ENCODE data around the gene TNFRSF1A. TPM values are rescaled to one million over a fixed set of nuclear protein-coding genes. Genes with fewer than 3 reads are reported as not detected.
A peak's percentile ranks its signal among the peaks of the same experiment; 100 is the strongest.

The TNFRSF1A gene
- total and polyA plus RNA-seq, 9 of the 15 experiments (the other 6 are each of a cell fraction or from before 2014, with no cell fraction given): 0.76 to 43.5 (median 30.0) TPM

DNA sequence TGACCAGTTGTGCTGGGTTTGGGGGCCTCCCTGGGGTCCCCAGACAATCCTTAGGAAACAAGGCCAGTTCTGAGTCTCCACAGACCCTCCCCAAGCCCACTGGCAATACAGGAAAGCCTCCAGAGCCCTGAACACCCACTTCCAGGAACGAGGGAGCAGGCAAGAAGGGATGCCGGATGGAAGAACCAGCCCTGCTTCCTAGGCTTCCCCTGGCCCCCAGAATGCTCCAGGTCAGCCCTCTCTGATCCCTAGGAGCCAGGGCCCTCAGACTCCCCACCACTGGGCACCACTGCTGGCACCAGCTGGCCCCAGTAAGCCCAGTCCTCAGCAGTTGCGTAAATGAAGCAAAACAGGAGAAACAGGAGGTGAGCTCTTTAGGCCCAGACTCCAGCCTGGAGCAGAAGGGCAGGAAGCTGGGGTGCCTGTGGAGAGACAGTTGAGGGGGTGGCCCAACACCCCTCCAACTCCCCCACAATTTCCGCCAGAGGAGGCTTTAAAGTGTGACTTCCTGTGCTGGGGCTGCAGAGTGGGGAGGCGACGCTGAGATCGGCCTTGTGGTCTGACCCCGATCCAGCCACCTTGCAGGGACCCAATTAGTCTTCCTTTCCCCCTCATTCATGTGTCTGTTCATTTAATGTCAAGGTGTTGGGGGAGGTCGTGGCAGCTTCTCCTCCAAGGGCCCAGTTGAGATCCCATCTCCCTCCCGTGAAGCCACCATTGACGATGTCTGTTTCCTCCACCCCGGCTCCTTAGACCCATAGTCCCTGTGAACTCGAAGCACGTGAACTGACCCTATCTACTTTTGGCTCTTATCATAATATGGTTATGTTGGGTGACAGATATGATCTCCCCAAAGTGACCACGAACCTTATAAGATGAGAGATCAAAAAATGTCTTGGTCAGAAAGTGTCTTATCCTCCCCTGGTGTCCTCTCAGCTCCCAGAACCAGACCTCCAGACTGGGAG is 4.7 kb downstream of the TNFRSF1A start (continued):
- TF ChIP-seq, protein P1, sequence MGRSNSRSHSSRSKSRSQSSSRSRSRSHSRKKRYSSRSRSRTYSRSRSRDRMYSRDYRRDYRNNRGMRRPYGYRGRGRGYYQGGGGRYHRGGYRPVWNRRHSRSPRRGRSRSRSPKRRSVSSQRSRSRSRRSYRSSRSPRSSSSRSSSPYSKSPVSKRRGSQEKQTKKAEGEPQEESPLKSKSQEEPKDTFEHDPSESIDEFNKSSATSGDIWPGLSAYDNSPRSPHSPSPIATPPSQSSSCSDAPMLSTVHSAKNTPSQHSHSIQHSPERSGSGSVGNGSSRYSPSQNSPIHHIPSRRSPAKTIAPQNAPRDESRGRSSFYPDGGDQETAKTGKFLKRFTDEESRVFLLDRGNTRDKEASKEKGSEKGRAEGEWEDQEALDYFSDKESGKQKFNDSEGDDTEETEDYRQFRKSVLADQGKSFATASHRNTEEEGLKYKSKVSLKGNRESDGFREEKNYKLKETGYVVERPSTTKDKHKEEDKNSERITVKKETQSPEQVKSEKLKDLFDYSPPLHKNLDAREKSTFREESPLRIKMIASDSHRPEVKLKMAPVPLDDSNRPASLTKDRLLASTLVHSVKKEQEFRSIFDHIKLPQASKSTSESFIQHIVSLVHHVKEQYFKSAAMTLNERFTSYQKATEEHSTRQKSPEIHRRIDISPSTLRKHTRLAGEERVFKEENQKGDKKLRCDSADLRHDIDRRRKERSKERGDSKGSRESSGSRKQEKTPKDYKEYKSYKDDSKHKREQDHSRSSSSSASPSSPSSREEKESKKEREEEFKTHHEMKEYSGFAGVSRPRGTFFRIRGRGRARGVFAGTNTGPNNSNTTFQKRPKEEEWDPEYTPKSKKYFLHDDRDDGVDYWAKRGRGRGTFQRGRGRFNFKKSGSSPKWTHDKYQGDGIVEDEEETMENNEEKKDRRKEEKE (IDR thresholded peaks at IDR 0.05; ENCODE audit: borderline replicate concordance in 1 of 2, control insufficient read depth in 1 of 2, low read depth in 2 of 2, low read length in 1 of 2): 0 out of 4 replicates have a peak, but pooled peaks of 1 of the 2 experiments have one; percentile 64
- TF ChIP-seq, protein P2, sequence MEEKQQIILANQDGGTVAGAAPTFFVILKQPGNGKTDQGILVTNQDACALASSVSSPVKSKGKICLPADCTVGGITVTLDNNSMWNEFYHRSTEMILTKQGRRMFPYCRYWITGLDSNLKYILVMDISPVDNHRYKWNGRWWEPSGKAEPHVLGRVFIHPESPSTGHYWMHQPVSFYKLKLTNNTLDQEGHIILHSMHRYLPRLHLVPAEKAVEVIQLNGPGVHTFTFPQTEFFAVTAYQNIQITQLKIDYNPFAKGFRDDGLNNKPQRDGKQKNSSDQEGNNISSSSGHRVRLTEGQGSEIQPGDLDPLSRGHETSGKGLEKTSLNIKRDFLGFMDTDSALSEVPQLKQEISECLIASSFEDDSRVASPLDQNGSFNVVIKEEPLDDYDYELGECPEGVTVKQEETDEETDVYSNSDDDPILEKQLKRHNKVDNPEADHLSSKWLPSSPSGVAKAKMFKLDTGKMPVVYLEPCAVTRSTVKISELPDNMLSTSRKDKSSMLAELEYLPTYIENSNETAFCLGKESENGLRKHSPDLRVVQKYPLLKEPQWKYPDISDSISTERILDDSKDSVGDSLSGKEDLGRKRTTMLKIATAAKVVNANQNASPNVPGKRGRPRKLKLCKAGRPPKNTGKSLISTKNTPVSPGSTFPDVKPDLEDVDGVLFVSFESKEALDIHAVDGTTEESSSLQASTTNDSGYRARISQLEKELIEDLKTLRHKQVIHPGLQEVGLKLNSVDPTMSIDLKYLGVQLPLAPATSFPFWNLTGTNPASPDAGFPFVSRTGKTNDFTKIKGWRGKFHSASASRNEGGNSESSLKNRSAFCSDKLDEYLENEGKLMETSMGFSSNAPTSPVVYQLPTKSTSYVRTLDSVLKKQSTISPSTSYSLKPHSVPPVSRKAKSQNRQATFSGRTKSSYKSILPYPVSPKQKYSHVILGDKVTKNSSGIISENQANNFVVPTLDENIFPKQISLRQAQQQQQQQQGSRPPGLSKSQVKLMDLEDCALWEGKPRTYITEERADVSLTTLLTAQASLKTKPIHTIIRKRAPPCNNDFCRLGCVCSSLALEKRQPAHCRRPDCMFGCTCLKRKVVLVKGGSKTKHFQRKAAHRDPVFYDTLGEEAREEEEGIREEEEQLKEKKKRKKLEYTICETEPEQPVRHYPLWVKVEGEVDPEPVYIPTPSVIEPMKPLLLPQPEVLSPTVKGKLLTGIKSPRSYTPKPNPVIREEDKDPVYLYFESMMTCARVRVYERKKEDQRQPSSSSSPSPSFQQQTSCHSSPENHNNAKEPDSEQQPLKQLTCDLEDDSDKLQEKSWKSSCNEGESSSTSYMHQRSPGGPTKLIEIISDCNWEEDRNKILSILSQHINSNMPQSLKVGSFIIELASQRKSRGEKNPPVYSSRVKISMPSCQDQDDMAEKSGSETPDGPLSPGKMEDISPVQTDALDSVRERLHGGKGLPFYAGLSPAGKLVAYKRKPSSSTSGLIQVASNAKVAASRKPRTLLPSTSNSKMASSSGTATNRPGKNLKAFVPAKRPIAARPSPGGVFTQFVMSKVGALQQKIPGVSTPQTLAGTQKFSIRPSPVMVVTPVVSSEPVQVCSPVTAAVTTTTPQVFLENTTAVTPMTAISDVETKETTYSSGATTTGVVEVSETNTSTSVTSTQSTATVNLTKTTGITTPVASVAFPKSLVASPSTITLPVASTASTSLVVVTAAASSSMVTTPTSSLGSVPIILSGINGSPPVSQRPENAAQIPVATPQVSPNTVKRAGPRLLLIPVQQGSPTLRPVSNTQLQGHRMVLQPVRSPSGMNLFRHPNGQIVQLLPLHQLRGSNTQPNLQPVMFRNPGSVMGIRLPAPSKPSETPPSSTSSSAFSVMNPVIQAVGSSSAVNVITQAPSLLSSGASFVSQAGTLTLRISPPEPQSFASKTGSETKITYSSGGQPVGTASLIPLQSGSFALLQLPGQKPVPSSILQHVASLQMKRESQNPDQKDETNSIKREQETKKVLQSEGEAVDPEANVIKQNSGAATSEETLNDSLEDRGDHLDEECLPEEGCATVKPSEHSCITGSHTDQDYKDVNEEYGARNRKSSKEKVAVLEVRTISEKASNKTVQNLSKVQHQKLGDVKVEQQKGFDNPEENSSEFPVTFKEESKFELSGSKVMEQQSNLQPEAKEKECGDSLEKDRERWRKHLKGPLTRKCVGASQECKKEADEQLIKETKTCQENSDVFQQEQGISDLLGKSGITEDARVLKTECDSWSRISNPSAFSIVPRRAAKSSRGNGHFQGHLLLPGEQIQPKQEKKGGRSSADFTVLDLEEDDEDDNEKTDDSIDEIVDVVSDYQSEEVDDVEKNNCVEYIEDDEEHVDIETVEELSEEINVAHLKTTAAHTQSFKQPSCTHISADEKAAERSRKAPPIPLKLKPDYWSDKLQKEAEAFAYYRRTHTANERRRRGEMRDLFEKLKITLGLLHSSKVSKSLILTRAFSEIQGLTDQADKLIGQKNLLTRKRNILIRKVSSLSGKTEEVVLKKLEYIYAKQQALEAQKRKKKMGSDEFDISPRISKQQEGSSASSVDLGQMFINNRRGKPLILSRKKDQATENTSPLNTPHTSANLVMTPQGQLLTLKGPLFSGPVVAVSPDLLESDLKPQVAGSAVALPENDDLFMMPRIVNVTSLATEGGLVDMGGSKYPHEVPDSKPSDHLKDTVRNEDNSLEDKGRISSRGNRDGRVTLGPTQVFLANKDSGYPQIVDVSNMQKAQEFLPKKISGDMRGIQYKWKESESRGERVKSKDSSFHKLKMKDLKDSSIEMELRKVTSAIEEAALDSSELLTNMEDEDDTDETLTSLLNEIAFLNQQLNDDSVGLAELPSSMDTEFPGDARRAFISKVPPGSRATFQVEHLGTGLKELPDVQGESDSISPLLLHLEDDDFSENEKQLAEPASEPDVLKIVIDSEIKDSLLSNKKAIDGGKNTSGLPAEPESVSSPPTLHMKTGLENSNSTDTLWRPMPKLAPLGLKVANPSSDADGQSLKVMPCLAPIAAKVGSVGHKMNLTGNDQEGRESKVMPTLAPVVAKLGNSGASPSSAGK (IDR thresholded peaks at IDR 0.05): peak; percentile 61
- TF ChIP-seq NCOA6 (IDR thresholded peaks at IDR 0.05) (no peak), CBFA2T3 (IDR thresholded peaks at IDR 0.05) (peak; percentile 40; the same call in 1 of the 2 replicates), PHF8 (IDR thresholded peaks at IDR 0.05; ENCODE audit: borderline replicate concordance, low read length) (peak; percentile 44; the same call in 1 of the 2 replicates)
- TF ChIP-seq, protein P3, sequence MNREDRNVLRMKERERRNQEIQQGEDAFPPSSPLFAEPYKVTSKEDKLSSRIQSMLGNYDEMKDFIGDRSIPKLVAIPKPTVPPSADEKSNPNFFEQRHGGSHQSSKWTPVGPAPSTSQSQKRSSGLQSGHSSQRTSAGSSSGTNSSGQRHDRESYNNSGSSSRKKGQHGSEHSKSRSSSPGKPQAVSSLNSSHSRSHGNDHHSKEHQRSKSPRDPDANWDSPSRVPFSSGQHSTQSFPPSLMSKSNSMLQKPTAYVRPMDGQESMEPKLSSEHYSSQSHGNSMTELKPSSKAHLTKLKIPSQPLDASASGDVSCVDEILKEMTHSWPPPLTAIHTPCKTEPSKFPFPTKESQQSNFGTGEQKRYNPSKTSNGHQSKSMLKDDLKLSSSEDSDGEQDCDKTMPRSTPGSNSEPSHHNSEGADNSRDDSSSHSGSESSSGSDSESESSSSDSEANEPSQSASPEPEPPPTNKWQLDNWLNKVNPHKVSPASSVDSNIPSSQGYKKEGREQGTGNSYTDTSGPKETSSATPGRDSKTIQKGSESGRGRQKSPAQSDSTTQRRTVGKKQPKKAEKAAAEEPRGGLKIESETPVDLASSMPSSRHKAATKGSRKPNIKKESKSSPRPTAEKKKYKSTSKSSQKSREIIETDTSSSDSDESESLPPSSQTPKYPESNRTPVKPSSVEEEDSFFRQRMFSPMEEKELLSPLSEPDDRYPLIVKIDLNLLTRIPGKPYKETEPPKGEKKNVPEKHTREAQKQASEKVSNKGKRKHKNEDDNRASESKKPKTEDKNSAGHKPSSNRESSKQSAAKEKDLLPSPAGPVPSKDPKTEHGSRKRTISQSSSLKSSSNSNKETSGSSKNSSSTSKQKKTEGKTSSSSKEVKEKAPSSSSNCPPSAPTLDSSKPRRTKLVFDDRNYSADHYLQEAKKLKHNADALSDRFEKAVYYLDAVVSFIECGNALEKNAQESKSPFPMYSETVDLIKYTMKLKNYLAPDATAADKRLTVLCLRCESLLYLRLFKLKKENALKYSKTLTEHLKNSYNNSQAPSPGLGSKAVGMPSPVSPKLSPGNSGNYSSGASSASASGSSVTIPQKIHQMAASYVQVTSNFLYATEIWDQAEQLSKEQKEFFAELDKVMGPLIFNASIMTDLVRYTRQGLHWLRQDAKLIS (CRISPR knock-in tag; IDR thresholded peaks at IDR 0.05): 0 out of 2 replicates have a peak, but pooled peaks have one; percentile 61

Data from K562 (cell line).